Lower lobe of right lung (tissue), 2 donors: ENCODE results near the gene AEBP2. TPM values are rescaled to one million over a fixed set of nuclear protein-coding genes. Genes with fewer than 3 reads are reported as not detected.
"Not testable (repeated sequence)": the region's sequence is repeated elsewhere in the genome, so short reads cannot be mapped to it uniquely, and the experiment has no call there.

Source experiments
- ATAC-seq, 2 donors: fragments of 200-7000 bp; cut with Tn5 transposase; one replicate each; pipeline ENCODE4 v1.9.1; 2020 to 2022; ENCODE audit warnings: mild to moderate bottlenecking in 2 of 2, moderate library complexity in 2 of 2
- DNase-seq: peaks from one replicate; pipeline ENCODE4 v3.0.0-alpha.2; 2020
- H3K27ac ChIP-seq: fragments of 200-600 bp; one replicate; pipeline ENCODE4 v1.8.0; 2022
- H3K27me3 ChIP-seq: fragments of 200-600 bp; one replicate; pipeline ENCODE4 v1.8.0; 2022; ENCODE audit warnings: low read depth
- H3K36me3 ChIP-seq: fragments of 200-600 bp; one replicate; pipeline ENCODE4 v1.8.0; 2022; ENCODE audit warnings: mild to moderate bottlenecking
- H3K4me1 ChIP-seq: fragments of 200-600 bp; one replicate; pipeline ENCODE4 v1.8.0; 2022
- H3K4me3 ChIP-seq: fragments of 200-600 bp; one replicate; pipeline ENCODE4 v1.8.0; 2022; ENCODE audit warnings: mild to moderate bottlenecking
- H3K9me3 ChIP-seq: fragments of 200-600 bp; one replicate; pipeline ENCODE4 v1.8.0; 2022
- intact Hi-C: fragments of 100-400 bp; cut with DNase I; formaldehyde crosslinking; loops from one replicate; pipeline ENCODE4 v1.11.0; 2022
- total RNA-seq: library from RNA; stranded (reverse); fragmentation: NEBNext Ultra II Directional; extraction: Animal tissue kit (Norgen Biotek cat#: 25700); gene quantifications from one replicate; pipeline ENCODE4 v1.2.1, GENCODE V29; 2021
- TF ChIP-seq, protein P1 (sequence below): fragments of 200-600 bp; IDR thresholded peaks from one replicate; pipeline ENCODE4 v1.8.0; 2022; ENCODE audit warnings: antibody characterized with exemption, mild to moderate bottlenecking
- donor health status: DM: no; HTN: yes; CAD: no; lungs with severe emphysema.

The AEBP2 gene
- total RNA-seq, 1 donor from 2014 or later: 36.7 TPM

DNA sequence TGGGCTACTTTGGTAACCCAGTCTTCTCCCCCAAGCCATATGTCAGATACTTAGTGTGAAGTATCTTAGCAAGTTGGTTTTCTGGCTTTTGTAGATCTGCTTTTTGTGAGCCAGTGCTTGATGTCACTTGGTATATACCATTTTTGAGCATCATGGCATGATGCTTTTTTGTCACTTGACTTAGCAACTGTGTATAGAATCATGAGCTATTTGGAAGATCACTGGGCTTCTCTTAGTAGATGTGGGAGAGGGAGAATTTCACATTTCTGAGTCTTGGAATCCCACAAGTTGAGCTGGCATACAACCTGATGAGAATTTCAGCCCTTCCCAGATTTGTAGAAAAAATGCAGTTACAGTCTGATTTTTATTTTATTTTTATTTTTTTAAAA is 24.9 kb downstream of the AEBP2 start:
- ATAC-seq (no peak), DNase-seq (no peak)
- TF ChIP-seq, protein P1, sequence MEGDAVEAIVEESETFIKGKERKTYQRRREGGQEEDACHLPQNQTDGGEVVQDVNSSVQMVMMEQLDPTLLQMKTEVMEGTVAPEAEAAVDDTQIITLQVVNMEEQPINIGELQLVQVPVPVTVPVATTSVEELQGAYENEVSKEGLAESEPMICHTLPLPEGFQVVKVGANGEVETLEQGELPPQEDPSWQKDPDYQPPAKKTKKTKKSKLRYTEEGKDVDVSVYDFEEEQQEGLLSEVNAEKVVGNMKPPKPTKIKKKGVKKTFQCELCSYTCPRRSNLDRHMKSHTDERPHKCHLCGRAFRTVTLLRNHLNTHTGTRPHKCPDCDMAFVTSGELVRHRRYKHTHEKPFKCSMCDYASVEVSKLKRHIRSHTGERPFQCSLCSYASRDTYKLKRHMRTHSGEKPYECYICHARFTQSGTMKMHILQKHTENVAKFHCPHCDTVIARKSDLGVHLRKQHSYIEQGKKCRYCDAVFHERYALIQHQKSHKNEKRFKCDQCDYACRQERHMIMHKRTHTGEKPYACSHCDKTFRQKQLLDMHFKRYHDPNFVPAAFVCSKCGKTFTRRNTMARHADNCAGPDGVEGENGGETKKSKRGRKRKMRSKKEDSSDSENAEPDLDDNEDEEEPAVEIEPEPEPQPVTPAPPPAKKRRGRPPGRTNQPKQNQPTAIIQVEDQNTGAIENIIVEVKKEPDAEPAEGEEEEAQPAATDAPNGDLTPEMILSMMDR: no peak
- intact Hi-C loops: no loop called here
- H3K4me1 ChIP-seq: no peaks in the 10 kb centered on the region
- no peaks in the 10 kb centered on the region for H3K9me3 ChIP-seq
- H3K36me3 ChIP-seq: peaks cover 45% of the 10 kb centered on the region
- no peak overlapping the region for H3K4me3 ChIP-seq
- no peak overlapping the region for H3K27ac ChIP-seq
- no peaks in the 10 kb centered on the region for H3K27me3 ChIP-seq

- no peak overlapping the region for H3K4me3 ChIP-seq
- no peaks in the 10 kb centered on the region for H3K9me3 ChIP-seq
- H3K4me1 ChIP-seq: no peaks in the 10 kb centered on the region
- H3K27ac ChIP-seq: no peak overlapping the region
- no peaks in the 10 kb centered on the region for H3K27me3 ChIP-seq
- ATAC-seq (no peak), DNase-seq (no peak)
- intact Hi-C loops: no loop called here
- TF ChIP-seq, protein P1: no peak
- H3K36me3 ChIP-seq: peaks cover 51% of the 10 kb centered on the region
Observed at GRCh38 chr12:19465711-19466110, 26.4 kb downstream of the AEBP2 start.

DNA sequence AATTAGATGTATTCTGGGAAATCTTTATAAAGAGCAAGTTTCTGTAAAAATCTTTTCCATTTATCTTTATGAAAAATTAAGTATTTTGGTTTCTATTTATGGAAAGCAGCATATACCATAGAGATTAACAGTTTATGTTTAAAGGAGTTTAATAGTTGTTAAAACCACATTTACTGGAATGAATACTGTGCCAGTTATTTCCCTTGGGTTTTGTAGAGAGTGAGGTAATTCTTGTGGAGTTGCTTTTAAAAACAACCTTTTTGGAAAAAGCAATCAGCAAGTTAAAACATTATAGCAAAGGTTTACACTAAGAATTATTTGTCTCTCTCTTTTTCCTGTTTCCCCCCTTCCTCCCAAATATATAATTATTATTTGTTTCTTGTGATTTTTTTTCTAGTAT is 34.9 kb downstream of the AEBP2 start:
- intact Hi-C loops: no loop called here
- Histone ChIP-seq H3K27ac (no peak overlapping the region), H3K36me3 (peaks cover 34% of the 10 kb centered on the region), H3K27me3 (no peaks in the 10 kb centered on the region), H3K4me3 (no peak overlapping the region), H3K4me1 (no peaks in the 10 kb centered on the region), H3K9me3 (no peaks in the 10 kb centered on the region)
- no peak for ATAC-seq
- TF ChIP-seq, protein P1: no peak
- DNase-seq: no peak

- H3K4me1 ChIP-seq, H3K27ac ChIP-seq, DNase-seq, ATAC-seq, H3K9me3 ChIP-seq, H3K4me3 ChIP-seq, intact Hi-C loops, H3K27me3 ChIP-seq: not testable (repeated sequence)
- H3K36me3 ChIP-seq: peaks cover 28% of the 10 kb centered on the region
Observed at GRCh38 chr12:19475884-19476505, 36.7 kb downstream of the AEBP2 start.

GRCh38 chr12:19477071-19477470 is 37.8 kb downstream of the AEBP2 start:
- DNase-seq (no peak), ATAC-seq (no peak)
- Histone ChIP-seq H3K9me3 (peaks cover 10% of the 10 kb centered on the region), H3K4me1 (no peaks in the 10 kb centered on the region), H3K27ac (no peak overlapping the region), H3K4me3 (no peak overlapping the region), H3K27me3 (no peaks in the 10 kb centered on the region), H3K36me3 (peaks cover 28% of the 10 kb centered on the region)
- TF ChIP-seq, protein P1: no peak
- intact Hi-C loops: no loop called here

DNA sequence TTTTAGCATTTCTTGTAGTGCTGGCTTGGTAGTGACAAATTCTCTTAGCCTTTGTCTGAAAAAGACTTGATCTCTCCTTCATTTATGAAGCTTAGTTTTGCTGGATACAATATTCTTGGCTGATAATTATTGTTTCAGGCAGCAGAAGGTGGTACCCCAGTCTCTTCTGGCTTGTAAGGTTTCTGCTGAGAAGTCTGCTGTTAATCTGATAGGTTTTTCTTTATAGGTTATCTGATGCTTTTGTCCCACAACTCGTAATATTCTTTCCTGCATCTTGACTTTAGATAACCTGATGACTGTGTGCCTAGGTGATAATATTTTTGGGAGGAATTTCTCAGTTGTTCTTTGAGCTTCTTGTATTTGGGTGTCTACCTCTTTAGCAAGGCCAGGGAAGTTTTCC is 41.2 kb downstream of the AEBP2 start:
- no peak overlapping the region for H3K27ac ChIP-seq
- no peak for DNase-seq
- no peaks in the 10 kb centered on the region for H3K27me3 ChIP-seq
- intact Hi-C loops: no loop called here
- TF ChIP-seq, protein P1: no peak
- no peaks in the 10 kb centered on the region for H3K4me1 ChIP-seq
- no peak overlapping the region for H3K4me3 ChIP-seq
- H3K9me3 ChIP-seq: peaks cover 10% of the 10 kb centered on the region
- ATAC-seq: no peak
- H3K36me3 ChIP-seq: peaks cover 6% of the 10 kb centered on the region
